Measurements from ENCODE around the gene PLA2G15. TPM values are rescaled to one million over a fixed set of nuclear protein-coding genes. Genes with fewer than 3 reads are reported as not detected.

Gene PLA2G15
- total and polyA plus RNA-seq, 2 experiments from 2014 or later = 3.1 to 14.8 TPM

DNA sequence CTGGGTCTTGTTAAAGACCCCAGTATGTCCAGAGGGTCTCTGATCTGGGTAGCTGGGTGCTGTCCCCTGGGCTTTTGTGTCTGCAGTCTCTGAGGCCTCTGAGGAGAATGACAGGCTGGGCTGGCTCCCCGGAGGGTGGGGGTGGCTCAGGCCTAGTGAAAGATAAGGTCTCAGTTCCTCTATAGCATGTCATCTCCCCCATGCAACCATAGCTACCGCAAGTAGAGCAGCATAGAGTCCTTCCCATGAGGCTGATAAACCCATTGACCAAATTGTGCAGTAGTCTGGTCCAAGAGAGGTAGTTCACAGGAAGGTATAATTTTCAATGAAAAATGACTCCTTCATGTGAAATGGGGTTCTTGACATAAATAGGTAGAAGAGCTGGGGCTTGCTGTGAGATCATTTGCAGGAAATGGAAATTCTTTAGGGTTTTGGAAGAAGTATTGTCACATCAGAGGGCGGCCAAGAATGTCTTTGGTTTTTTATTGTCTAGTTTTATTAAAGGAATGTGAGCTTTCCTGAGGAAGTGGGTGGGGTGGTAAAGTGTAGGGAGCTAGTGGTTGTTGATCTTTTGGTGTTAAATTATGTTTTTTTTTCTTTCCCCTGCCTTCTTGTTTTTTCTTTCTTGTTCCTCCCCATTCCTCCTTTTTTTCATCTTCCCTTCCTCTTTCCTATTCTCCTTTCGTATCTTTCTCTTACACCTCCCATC is 44.6 kb downstream of the PLA2G15 start (continued):
- TF ChIP-seq, protein P1, sequence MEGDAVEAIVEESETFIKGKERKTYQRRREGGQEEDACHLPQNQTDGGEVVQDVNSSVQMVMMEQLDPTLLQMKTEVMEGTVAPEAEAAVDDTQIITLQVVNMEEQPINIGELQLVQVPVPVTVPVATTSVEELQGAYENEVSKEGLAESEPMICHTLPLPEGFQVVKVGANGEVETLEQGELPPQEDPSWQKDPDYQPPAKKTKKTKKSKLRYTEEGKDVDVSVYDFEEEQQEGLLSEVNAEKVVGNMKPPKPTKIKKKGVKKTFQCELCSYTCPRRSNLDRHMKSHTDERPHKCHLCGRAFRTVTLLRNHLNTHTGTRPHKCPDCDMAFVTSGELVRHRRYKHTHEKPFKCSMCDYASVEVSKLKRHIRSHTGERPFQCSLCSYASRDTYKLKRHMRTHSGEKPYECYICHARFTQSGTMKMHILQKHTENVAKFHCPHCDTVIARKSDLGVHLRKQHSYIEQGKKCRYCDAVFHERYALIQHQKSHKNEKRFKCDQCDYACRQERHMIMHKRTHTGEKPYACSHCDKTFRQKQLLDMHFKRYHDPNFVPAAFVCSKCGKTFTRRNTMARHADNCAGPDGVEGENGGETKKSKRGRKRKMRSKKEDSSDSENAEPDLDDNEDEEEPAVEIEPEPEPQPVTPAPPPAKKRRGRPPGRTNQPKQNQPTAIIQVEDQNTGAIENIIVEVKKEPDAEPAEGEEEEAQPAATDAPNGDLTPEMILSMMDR (conservative IDR thresholded peaks at IDR 0.05; ENCODE audit: low read depth in 2 of 2) = no peak
- TF ChIP-seq STAT1 (IDR thresholded peaks at IDR 0.05; ENCODE audit: unreplicated experiment) (no peak), EZH2 (IDR thresholded peaks at IDR 0.05; ENCODE audit: low read depth, unreplicated experiment) (no peak)
- TF ChIP-seq, protein P2, sequence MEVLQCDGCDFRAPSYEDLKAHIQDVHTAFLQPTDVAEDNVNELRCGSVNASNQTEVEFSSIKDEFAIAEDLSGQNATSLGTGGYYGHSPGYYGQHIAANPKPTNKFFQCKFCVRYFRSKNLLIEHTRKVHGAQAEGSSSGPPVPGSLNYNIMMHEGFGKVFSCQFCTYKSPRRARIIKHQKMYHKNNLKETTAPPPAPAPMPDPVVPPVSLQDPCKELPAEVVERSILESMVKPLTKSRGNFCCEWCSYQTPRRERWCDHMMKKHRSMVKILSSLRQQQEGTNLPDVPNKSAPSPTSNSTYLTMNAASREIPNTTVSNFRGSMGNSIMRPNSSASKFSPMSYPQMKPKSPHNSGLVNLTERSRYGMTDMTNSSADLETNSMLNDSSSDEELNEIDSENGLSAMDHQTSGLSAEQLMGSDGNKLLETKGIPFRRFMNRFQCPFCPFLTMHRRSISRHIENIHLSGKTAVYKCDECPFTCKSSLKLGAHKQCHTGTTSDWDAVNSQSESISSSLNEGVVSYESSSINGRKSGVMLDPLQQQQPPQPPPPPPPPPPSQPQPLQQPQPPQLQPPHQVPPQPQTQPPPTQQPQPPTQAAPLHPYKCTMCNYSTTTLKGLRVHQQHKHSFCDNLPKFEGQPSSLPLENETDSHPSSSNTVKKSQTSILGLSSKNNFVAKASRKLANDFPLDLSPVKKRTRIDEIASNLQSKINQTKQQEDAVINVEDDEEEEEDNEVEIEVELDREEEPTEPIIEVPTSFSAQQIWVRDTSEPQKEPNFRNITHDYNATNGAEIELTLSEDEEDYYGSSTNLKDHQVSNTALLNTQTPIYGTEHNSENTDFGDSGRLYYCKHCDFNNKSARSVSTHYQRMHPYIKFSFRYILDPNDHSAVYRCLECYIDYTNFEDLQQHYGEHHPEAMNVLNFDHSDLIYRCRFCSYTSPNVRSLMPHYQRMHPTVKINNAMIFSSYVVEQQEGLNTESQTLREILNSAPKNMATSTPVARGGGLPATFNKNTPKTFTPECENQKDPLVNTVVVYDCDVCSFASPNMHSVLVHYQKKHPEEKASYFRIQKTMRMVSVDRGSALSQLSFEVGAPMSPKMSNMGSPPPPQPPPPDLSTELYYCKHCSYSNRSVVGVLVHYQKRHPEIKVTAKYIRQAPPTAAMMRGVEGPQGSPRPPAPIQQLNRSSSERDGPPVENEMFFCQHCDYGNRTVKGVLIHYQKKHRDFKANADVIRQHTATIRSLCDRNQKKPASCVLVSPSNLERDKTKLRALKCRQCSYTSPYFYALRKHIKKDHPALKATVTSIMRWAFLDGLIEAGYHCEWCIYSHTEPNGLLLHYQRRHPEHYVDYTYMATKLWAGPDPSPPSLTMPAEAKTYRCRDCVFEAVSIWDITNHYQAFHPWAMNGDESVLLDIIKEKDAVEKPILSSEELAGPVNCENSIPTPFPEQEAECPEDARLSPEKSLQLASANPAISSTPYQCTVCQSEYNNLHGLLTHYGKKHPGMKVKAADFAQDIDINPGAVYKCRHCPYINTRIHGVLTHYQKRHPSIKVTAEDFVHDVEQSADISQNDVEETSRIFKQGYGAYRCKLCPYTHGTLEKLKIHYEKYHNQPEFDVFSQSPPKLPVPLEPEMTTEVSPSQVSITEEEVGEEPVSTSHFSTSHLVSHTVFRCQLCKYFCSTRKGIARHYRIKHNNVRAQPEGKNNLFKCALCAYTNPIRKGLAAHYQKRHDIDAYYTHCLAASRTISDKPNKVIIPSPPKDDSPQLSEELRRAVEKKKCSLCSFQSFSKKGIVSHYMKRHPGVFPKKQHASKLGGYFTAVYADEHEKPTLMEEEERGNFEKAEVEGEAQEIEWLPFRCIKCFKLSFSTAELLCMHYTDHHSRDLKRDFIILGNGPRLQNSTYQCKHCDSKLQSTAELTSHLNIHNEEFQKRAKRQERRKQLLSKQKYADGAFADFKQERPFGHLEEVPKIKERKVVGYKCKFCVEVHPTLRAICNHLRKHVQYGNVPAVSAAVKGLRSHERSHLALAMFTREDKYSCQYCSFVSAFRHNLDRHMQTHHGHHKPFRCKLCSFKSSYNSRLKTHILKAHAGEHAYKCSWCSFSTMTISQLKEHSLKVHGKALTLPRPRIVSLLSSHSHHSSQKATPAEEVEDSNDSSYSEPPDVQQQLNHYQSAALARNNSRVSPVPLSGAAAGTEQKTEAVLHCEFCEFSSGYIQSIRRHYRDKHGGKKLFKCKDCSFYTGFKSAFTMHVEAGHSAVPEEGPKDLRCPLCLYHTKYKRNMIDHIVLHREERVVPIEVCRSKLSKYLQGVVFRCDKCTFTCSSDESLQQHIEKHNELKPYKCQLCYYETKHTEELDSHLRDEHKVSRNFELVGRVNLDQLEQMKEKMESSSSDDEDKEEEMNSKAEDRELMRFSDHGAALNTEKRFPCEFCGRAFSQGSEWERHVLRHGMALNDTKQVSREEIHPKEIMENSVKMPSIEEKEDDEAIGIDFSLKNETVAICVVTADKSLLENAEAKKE (CRISPR knock-in tag; IDR thresholded peaks at IDR 0.05) = no peak

DNA sequence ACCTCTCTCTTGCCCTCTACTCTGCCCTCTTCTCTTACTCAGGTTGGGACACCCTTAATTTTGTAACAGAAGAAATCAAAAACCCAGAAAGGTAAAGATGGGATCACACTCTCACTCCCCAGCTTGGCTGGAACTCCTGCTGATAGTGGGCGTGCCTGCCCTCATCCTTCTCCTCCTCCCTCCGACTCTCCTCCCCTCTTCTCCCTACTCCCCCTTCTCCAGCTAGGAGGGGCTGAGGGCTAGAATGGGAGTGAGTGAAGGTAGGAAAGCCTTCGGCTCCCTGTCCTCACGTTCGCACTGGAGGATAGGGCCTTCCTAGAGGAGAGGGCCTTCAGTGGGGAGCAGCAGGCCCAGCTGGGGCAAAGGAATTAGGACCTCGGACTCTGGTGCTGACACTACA is 45.3 kb downstream of the PLA2G15 start:
- ATAC-seq = peak; percentile 82
- no peak for DNase-seq (ENCODE audit: low spot score)
- Histone ChIP-seq H3K79me2 (replicated peaks; ENCODE audit: insufficient read depth) (no peaks in the 10 kb centered on the region), H4K20me1 (replicated peaks; ENCODE audit: insufficient read depth) (peaks cover 13% of the 10 kb centered on the region; the same call in 1 of the 2 replicates), H3K4me3 (no peak overlapping the region), H3K4me2 (no peak overlapping the region), H2AFZ (no peak overlapping the region), H3K4me1 (ENCODE audit: insufficient read depth) (no peaks in the 10 kb centered on the region), H3K36me3 (ENCODE audit: insufficient read depth) (peaks cover 11% of the 10 kb centered on the region; the same call in 1 of the 2 replicates), H3K27me3 (ENCODE audit: insufficient read depth) (no peaks in the 10 kb centered on the region), H3F3A (replicated peaks; ENCODE audit: low read depth) (no peaks in the 10 kb centered on the region), H3K27ac (ENCODE audit: low read depth) (no peak overlapping the region), H3K9me2 (ENCODE audit: insufficient read depth) (no peaks in the 10 kb centered on the region)
- Mint-ChIP-seq H3K36me3 (ENCODE audit: low read depth) (peaks cover 29% of the 10 kb centered on the region), H3K27ac (no peak overlapping the region), H3K27me3 (ENCODE audit: insufficient read depth, low read depth, poor library complexity) (no peaks in the 10 kb centered on the region), H3K4me3 (no peak overlapping the region), H3K4me1 (peaks cover 8% of the 10 kb centered on the region), H3K9me3 (no peaks in the 10 kb centered on the region)
- no peak for TF ChIP-seq EZH2 (IDR thresholded peaks at IDR 0.05; ENCODE audit: low read depth, unreplicated experiment)
- TF ChIP-seq STAT1 (IDR thresholded peaks at IDR 0.05; ENCODE audit: unreplicated experiment) = no peak

Data from GM23338 (cell line).